Measurements from ENCODE around the gene PER3.
"Not testable (repeated sequence)": the region's sequence is repeated elsewhere in the genome, so short reads cannot be mapped to it uniquely, and the experiment has no call there.

Gene PER3

GRCh38 chr1:7780976-7781375, 3.1 kb upstream of the PER3 start:
- ATAC-seq, result no peak
- no peak for DNase-seq

DNA sequence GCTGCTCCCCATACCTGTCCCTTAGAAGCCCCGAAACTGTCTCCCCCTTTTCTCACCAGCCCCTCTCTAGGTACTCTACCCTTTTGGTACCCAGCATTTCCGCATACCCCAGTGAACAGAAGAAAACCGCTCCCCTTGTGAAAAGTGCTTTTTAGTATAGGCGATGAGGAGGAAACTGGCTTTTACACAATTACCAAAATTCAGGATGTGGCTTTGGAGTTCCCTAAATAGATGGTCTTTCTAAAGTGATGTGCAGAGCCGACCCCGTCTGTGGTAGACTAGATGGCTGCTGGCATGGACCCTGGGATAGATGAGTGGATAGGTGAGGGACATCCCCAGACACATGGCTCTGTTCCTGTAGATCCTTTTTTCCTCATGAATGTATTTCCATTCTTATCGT, 2.6 kb upstream of the PER3 start:
- ATAC-seq, result no peak
- no peak for DNase-seq

GRCh38 chr1:7781923-7782495, 2.1 kb upstream of the PER3 start:
- ATAC-seq (no peak), DNase-seq (peak; percentile 9)

DNA sequence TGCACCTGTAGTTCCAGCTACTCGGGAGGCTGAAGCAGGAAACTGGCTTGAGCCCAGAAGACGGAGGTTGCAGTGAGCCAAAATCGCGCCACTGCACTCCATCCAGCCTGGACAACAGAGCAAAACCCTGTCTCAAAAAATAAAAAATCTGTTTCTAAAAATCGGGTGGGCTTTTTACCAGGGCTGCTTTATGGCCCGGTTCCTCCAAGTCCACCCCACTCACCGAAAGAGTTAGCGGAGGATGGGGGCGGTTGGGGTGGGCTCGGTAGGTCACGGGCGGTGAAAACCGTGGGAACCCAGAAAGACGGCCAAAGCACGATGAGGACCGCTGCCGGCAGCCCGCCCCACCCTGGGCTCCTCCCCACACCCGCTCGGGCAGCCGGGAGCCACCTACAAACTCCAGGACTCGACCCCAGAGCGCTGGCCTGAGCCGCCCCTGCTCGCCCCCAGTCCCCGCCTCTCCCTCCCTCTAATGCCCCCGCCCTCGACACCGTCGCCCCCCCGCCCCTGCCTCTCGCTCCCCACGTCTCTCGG, 846 bp upstream of the PER3 start:
- peak; percentile 50 for DNase-seq
- no peak for ATAC-seq

GRCh38 chr1:7784492-7785071, 491 bp downstream of the PER3 start:
- DNase-seq, result no peak
- ATAC-seq, result no peak

GRCh38 chr1:7785108-7785507, 1.0 kb downstream of the PER3 start:
- DNase-seq (no peak), ATAC-seq (no peak)

GRCh38 chr1:7786795-7787194, 2.7 kb downstream of the PER3 start:
- ATAC-seq, result no peak
- DNase-seq, result no peak

DNA sequence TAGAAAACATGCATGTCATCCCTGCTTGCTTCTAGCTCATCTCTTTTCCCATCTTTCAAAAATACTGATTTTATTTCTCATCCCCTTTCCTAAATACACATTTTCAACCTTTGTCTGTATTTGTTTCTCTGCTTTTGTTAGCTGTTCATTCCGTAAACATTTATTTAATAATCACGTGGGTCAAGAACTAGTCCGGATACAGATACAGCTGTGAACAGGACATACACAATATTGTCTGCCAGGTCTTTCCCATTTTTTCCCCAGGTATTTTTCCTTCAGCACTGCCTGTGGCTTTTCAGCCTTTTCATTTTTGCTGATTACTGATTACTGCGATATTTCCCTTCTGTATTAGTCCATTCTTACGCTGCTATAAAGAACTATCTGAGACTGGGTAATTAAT, 5.7 kb downstream of the PER3 start:
- no peak for ATAC-seq

GRCh38 chr1:7791027-7791426, 6.9 kb downstream of the PER3 start:
- not testable (repeated sequence) for DNase-seq, ATAC-seq

More for the DNA sequence above, 5.7 kb downstream of the PER3 start:
- DNase-seq, result no peak

- ATAC-seq (no peak), DNase-seq (no peak)
These were observed 11.3 kb downstream of the PER3 start for GRCh38 chr1:7795406-7795805.

DNA sequence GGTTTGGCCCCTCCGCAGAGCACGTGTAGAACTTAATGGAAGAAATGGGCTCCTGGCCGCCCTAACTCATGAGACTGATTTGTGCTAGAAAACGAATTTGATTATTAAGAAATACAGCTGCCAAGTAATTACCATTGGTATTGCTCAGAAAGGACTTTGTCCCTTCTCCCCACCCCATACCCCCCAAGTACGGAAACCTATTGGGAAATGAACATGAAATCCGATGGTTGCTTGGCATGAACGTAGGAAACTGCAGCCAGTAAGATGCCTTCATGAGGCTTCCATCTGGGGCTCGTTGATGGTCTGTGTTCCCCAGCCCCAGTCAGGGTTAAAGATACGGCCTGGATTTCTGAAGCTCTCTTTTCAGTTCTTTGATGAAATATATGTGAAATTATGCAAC, 21.4 kb downstream of the PER3 start:
- no peak for ATAC-seq
- no peak for DNase-seq

DNA sequence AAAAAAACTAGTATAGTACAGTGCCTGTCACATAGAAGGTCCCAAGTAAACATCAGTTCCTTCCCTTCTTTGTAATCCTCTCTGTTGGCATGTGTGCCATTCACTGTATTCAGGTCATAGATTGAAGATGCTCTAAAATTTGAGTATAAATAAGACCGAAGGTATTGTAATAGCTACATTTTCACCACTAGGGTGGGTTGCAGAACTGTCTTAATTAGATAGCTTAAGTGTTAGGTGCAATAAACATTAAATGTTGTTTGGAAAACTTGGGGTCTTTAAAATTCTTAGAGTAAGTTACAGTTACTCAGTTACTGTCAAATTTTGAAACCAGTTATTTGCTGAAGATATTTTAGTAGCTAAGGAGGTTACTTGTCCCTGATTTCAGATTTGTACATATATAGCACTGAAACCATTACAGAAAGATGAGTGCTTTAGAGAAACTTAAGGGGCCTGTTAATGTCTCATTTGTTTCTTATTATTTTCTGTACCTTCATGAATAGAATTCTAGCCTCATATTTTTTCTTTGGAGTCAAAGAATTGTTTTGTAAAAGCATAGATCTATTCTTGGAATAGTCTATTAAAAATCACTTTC, 24.3 kb downstream of the PER3 start:
- ATAC-seq (no peak), DNase-seq (no peak)

DNA sequence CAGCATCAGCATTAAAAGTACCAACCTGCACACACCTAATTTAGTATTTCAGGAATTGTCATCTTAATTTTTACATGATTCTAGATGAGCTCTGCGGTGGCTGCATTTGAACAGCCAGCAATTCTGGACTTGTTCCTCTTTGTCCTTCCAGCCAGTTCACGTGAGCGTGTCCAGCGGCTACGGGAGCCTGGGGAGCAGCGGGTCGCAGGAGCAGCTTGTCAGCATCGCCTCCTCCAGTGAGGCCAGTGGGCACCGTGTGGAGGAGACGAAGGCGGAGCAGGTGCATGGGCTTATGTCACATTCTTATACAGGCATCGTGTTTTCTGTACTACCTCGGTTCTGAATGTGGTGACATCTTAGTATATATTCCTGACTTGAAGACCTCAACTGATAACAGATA, 25.7 kb downstream of the PER3 start:
- ATAC-seq (no peak), DNase-seq (no peak)

DNA sequence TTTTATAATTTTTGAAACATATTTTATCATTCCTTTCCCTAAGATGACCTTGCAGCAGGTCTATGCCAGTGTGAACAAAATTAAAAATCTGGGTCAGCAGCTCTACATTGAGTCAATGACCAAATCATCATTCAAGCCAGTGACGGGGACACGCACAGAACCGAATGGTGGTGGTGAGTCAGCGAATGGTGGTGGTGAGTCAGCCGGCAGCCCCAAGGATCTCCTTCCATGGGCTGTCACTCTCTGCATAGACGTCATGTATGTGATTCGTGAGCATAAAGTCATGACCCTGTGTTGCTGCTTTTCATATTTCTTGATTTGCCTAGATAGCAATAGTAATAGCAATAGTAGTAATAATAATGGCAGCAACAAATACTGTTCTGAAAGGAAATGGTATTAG, 26.3 kb downstream of the PER3 start:
- DNase-seq, result peak; percentile 40
- peak; percentile 73 for ATAC-seq

GRCh38 chr1:7811476-7811875, 27.4 kb downstream of the PER3 start:
- no peak for DNase-seq
- ATAC-seq, result no peak

GRCh38 chr1:7813677-7814373, 29.7 kb downstream of the PER3 start:
- ATAC-seq (no peak), DNase-seq (no peak)

GRCh38 chr1:7821282-7821681, 37.2 kb downstream of the PER3 start:
- DNase-seq, result no peak
- no peak for ATAC-seq

DNA sequence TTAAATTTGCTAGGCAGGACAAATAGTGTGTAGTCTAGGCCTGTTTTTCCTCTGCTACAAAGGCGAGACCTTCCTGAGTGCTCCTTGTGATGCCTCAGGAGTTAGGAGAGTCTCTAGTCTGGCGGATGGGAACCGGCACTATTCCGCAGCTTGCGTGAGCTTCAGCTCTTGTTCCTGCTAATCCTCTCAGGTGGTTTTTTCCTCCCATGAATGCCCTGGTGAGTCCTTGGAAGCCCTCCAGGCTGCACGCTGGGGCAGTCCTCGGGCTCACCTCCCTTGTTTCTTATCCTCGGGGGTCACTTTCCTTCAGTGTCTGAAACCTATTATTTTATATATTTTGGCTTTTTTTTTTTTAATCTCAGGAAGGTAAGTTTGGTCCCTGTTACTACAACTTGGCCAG, 40.6 kb downstream of the PER3 start:
- DNase-seq (no peak), ATAC-seq (no peak)

DNA sequence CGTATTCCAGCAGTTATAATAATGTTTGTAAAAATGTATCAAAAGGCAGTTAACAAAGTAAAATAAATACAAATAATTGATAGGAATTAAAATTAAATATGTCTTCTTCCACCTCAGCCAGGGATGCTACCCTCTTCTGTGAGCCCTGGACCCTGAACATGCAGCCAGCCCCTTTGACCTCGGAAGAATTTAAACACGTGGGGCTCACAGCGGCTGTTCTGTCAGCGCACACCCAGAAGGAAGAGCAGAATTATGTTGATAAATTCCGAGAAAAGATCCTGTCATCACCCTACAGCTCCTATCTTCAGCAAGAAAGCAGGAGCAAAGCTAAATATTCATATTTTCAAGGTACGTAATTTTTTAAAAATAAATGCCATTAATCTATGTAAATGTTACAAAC, 42.3 kb downstream of the PER3 start:
- DNase-seq, result no peak
- ATAC-seq, result no peak

DNA sequence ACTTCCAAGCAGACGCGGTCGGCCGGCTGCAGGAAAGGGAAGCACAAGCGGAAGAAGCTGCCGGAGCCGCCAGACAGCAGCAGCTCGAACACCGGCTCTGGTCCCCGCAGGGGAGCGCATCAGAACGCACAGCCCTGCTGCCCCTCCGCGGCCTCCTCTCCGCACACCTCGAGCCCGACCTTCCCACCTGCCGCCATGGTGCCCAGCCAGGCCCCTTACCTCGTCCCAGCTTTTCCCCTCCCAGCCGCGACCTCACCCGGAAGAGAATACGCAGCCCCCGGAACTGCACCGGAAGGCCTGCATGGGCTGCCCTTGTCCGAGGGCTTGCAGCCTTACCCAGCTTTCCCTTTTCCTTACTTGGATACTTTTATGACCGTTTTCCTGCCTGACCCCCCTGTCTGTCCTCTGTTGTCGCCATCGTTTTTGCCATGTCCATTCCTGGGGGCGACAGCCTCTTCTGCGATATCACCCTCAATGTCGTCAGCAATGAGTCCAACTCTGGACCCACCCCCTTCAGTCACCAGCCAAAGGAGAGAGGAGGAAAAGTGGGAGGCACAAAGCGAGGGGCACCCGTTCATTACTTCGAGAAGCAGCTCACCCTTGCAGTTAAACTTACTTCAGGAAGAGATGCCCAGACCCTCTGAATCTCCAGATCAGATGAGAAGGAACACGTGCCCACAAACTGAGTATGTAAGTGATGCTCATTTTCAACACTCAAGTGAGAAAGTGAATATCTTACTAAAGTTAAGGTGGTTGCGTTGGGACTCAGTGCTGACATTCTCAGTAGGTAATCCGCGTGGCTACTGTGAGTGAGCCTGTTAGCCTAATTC, 43.2 kb downstream of the PER3 start:
- DNase-seq, result peak; percentile 45
- peak; percentile 66 for ATAC-seq

DNA sequence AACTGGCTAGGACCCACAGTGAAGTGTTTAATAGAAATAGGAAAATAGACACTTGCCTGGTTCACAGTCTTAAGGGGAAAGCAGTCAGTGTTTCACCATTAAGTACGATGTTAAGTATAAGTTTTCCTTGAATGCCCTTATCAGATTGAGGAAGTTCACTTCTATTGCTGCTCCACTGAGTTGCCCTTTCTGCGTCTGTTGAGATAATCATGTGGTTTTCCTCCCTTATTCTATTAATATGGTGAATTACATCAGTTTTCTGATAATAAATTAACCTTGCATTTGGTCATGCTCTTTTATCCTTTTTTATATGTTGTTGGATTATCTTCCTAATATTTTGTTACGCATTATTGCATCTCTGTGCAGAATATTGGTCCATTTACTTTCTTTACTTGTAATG, 47.4 kb downstream of the PER3 start:
- no peak for DNase-seq
- no peak for ATAC-seq

- ATAC-seq, result no peak
- no peak for DNase-seq
These were observed 48.9 kb downstream of the PER3 start for GRCh38 chr1:7833035-7833434.
